GM18502 (cell line): ENCODE data around the gene SLC22A15.

Experiments used
- ATAC-seq: cut with Tn5 transposase; IDR thresholded peaks from one replicate; pipeline ENCODE4 v1.9.1; 2021; ENCODE audit warnings: mild to moderate bottlenecking; ENCODE audit not compliant: unreplicated experiment, poor library complexity

SLC22A15 gene

DNA sequence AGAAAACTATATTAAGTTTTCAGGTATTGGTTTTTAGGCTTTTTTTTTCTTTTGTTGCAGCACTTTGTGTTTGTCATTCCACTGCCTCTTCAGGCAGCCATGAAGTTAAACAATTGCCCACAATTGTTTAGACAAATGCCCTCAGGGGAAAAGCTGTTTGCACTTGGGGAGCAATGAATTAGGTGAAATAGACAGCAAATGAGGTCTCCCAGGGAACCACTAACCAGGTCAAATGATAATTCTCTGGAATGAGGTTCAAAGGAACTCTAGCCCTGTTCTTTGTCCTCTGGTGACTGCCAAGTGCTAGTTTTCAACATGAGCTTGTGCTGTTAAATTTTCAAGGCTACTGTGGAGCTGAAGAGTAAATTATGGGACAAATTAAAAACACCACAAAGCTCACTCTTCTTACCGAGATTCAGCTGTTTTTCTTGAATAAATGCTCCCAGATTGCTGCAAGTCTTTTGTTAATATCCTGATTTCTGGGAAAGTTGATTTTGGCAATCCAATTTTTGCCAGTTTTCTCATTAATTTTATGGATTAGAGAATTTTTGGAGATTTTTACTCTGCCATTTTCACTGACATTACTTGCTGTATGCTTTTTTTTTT, 119.8 kb downstream of the SLC22A15 start:
- ATAC-seq, result no peak

DNA sequence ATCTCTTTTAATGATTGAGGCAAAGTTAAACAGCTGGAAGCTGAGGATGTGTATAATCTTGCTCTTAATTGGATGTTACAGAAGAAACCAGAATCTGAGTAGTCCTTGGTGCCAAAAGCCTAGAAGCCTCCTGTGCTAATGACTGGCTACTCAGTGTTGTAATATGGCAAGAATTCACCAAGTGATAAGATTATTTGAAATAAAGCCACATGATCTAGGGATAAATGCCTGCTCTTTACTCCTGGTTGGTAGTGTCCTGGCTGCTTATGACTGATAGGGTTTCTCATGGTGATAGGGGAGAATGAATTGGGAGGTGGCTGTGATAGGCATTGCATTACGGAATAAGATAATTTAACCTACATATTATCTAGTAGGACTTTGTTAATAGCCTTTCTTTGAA, 121.3 kb downstream of the SLC22A15 start:
- no peak for ATAC-seq

DNA sequence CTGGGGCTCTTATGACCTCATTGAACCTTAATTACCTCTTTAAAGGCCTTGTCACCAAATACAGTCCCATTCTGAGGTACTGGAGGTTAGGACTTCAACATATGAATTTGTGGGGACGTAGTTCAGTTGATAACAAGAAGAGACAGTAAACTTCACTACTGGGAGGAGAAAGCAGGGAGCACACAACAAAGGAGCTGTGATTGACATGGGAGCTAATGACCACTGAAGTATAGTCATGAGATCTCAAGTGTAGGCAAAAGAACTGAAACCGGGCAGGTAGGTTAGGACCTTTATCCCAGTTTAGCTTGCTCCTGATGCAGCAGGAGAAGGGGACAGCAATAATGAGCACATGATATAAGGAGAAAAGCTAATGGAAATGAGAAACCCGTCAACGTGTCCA, 123.1 kb downstream of the SLC22A15 start:
- ATAC-seq, result no peak

DNA sequence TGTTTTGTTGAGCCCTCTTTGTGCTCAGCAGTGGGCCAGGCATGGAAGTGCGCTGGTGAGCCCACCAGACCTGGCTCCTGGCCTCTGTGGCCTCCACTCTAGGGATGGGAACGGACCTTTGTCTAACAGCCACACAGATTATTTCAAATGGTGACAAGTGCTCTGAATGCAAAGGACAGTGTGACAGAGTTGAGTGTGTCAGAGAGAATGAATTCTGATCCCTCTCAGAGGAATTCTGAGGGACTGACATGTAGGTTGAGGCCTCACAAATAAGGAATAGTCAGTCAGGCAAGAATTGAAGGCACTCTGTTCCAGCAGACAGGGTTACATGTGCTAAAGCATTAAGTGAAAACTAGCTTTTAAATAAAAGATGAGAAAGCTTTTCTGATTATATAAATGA, 123.6 kb downstream of the SLC22A15 start:
- no peak for ATAC-seq

DNA sequence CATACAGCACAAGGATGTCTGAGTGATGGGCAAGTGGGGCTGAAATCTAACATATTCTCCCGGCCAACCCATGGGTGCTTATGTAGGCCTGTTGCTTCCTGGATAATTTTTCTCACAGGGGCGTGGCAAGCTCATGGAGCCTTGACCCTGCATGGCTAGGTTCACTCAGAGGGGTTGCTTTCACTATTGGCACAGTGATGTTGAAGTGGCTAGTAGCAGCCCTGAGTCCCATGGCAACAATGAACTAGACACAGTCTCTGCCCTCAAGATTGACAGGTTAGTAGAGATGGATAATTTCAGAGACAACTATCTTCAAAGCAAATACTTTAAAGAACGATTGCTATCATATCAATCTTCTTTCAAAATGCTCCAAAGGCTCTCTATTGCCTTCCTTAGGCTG, 128.4 kb downstream of the SLC22A15 start:
- ATAC-seq, result no peak

DNA sequence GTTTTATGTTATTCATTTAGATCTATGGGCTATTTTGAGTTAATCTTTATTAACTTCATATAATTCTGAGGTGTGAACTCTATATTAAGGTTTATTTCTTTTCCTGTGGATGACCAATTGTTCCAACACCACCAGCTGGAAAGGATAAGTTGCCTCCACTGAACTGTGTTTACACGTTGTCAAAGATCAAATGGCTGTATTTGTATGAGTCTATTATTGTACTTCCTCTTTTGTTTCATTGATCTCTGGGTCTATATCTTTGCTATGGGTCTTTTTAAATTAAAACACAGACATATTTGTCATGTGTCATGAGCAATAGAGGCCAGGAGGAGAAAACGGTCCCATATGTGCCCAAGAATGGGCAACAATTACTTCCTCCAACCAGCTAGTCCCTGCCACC, 129.7 kb downstream of the SLC22A15 start:
- ATAC-seq, result no peak

DNA sequence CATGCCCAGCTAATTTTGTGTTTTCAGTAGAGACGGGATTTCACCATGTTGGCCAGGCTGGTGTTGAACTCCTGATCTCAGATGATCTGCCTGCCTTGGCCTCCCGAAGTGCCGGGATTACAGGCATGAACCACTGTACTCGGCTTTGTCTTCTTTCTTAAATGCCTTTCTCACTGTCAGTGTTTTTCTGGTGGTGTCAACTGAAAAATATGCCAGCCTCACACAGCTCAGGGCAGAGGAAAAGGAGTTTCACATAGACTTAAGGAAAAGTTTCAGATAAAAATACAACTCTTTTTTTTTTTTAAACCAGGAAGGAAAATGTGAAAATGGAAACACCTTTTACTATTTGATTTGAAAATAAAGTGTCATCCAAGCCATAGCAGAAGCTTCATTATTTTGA, 130.3 kb downstream of the SLC22A15 start:
- no peak for ATAC-seq

DNA sequence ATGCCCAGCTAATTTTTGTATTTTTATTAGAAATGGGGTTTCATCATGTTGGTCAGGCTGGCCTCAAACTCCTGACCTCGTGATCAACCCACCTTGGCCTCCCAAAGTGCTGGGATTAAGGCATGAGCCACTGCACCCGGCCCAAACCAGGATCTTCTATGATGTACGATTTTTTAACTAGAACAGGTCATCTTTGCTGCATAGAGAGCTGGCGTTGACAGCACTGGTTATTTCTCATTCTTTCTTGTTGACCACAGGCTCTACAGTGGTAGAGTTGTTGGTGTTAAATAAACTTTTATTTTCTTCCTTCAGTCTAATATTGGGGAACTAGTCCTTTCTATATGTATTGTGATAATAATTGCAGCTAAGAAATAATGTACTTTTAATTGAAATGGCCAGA, 131.1 kb downstream of the SLC22A15 start:
- ATAC-seq, result no peak

DNA sequence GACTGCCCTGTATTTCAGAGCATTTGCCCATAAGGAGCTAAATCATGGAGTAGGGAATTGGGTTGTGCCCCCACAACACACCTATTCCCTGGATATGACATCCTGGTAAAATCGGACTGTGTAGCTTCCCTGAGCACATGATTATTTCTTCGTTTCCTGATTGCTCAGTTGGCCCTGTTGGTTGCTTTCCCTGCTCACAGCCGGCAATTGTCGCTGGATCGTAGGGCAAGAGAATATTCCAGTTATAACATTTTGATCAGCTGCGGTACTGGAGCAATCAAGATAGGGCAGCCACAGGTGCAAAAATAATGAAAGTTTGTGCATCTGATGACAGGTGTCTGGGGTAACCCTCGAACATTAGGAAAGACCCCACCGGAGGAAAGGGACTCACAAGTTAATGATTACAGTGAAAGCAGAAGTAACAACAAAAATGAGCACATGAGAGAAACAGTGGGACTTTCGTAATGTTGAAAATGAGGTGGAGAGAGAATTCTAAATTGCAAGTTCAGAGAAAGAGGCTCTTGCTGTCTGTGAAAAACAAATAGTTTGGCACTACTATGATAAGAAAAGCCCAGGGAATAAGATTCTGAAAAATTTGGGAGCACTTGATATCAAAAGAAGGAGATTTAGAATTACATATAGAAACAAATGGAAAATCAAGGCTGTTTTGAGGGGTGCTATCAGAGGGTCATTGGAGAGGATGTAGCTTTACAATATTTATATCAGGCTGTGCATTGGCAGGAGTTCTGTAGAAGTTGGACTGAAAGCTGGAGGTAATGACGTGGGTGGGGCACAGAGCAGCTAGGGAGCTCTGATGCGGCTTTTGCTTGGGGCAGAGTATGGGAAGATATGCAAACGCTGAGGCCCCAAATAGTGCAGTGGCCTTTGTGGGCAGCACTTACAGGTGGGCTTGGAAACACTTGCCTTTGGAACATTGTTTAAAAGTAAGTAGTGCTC, 134.5 kb downstream of the SLC22A15 start, which contains the start of gene MAB21L3:
Gene MAB21L3, plus strand, starts transcription at position 833 of the 957 bp plus-strand sequence. CDS start 1,217 bp downstream, outside the sequence.
- peak; percentile 55 for ATAC-seq

DNA sequence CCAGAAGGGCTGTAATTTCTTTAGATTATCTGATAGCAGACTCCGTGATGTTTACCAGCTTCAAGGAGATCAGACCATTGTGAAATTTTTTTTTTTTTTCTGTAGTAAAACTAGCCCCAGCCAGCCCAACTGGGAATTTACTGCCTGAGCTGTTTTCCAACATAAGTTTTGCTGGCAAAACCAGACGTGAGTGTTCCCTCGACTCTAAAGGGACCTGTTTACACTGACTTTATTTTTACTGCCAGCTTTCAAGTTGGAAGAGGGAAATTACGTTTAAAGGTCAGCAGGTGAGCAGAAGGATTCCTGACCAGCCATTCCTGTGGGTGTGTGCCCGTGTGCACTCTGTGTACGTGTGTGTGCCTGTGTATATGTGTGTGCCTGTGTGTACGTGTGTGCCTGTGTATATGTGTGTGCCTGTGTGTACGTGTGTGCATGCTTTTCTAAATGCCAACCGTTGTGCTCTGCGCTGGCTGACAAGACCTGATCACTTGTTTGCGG, 135.3 kb downstream of the SLC22A15 start:
- ATAC-seq, result no peak

DNA sequence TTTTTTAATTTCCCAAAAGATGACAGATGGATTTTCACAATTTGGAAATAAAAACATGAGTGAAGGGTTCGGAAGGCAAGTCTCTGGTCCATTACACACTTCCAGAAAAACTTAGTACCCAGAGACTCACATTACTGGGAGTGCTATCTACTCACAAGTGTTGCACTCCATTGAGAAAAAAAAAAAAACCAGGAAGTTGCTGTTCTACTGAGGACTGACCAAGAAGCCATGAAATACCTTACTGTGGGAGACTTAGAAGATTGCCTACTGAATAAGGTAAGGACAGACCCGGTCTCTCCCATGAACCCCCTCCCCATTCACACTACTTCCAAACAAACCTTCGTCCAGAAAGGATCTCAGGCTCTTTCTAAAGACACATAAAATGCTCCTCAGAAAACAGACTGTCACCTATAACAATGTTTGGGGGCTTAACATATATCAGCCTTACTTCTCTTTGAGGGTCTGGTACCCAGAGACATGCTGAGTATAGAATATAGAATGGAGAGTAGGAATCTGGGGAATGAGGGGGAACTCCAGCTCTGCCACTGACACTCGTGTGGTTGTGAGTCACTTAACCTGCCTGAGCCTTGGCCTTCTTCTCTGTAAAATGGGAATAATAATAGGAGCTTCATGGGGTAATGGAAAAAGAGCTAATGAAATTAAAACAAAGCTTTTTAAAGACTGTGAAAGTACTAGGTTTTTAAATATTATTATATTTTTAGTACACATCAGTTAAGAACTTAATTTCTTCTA, 136.3 kb downstream of the SLC22A15 start:
- ATAC-seq, result no peak

DNA sequence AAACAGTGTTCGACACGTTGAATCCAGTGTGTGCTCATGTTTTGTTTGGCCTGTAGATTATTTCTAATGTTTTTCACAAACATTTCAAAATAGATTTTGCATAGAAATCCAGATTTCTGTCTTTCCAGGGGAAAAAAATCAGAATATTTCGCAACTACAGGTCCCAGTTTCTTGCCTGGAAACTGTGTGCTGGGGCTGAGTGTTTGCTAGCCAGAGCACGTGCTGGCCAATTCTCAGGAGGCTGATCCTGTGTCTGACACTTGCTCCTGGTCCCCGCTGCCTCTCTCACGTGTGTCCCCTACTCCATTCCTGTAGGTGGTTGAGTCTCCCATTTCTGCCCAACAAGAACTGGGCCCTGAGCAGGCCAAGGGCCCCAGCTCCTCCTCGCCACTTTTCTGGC, 137.3 kb downstream of the SLC22A15 start:
- ATAC-seq, result no peak

DNA sequence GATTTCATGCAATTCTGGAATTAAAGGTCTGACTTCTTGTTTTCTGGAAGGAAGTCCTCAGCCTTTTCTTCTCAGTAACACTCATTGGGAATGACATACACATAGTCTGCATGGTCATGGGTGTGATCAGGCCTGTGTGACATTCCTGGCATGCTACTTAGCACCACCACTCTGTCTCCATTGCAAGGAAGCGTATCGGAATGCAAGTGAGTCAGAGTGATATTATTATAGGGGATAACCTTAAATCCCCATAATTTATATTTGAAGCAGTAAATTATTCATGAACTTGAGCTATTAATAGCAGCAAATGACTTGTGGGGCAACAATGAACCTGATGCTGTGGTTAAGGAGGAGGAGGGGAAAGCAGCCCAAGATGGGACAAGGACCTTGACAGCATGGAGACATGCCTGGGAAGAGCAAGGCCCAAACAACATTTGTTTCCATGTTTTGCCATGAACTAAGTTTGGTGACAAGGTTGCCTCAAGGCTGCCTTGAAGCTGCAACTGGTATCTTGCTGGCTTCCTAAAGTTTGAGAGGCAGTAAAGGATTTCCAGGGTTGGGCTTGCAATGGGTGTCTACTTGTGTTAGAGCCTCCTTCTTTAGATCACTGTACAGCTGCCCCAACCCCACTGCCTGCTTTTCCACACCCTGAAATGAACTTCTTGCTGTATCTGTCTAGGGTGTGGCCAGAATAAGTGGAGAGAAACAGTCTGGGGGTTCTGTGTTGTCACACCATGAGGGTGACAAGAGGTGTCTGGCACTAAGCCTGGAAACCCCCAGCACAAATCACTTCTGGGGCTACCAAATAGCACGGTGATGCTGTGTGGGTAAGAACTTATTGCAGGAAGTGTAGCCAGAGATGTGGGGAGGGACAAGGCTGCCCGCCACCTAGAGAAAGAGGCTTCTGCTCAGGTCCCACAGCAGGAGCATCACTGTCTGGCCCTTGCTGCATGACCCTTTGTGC, 139.4 kb downstream of the SLC22A15 start:
- no peak for ATAC-seq

DNA sequence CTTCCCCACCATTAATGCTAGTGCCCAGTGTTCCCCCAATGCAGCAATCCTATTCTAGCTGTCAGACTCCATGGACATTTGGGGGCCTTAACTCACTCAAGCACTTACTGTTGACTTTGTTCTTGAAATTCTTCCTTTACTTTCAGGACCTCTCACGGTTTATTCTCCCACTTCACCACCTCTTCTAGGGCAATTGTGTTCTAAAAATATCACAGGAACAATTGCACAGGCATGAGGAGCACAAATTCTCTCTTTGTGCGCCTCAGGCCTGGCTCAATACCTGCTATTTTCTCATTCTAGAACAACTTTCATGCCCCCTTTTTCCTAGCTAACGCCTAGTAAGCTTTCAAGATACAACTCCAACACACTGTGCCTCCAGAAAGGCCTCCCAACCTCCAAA, 142.2 kb downstream of the SLC22A15 start:
- no peak for ATAC-seq
